ENCODE results near the gene KIAA0930.

KIAA0930 gene

DNA sequence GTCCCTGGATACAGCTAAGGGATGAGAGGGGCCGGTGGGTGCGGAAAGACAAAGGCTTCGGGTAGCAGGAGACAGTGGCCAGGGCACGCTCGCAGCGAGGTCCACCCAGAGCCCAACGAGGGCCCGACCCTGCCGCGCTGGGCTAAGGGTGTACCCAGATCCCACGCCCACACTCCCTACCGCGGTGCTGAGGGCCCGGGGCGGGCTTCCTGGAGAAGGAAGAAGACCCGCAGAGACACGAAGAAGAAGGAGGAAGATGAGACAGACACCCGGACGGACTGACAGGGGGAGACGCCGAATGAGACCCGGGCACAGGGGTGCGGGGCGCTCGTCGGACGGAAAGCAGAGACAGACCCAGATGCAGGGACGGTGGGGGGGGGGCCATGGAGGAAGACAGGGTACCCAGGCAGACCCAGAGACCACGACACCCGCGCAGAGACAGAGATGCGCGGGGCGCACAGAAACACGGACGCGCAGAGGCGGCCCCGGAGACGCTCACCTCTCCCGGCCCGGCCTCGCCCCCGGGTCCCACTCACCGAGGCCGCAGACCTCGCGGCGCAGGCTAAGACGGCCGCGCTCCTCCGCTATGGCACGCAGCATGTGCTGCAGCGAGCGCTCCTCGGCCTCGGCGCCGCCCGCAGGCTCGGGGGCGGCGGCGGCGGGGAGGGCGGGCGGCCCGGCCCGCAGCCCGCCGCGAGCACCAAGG is 437 bp downstream of the KIAA0930 start:
- peaks cover 5% of the 10 kb centered on the region for H3K4me1 ChIP-seq (ENCODE audit: control insufficient read depth, low read depth, low read length)
- peaks cover 5% of the 10 kb centered on the region for H3K79me1 ChIP-seq (ENCODE audit: low read length)
- no peaks in the 10 kb centered on the region for H3K79me2 ChIP-seq (ENCODE audit: control insufficient read depth, insufficient read depth, low read length)
- H3K23ac ChIP-seq (ENCODE audit: low read length): peak overlapping the region; percentile 66
- H3K56ac ChIP-seq (ENCODE audit: low read length): peak overlapping the region; percentile 82
- H2BK15ac ChIP-seq (replicated peaks; ENCODE audit: low read depth): no peak overlapping the region
- H3K4me2 ChIP-seq (ENCODE audit: low read length): peak overlapping the region; percentile 89
- DNase-seq: peak; percentile 34
- H3K4me3 ChIP-seq (ENCODE audit: low read length): peak overlapping the region; percentile 50
- H4K8ac ChIP-seq (ENCODE audit: low read depth, low read length): no peak overlapping the region
- H3K27ac ChIP-seq (ENCODE audit: low read depth, low read length): no peak overlapping the region
- peak overlapping the region; percentile 76 for H3K9ac ChIP-seq (ENCODE audit: low read length)
- no peak overlapping the region for H2BK120ac ChIP-seq (ENCODE audit: low read depth, low read length)
- H2BK5ac ChIP-seq (ENCODE audit: low read length): no peak overlapping the region
- peak overlapping the region; percentile 16 for H3K18ac ChIP-seq (ENCODE audit: low read length)
- H3K27me3 ChIP-seq (ENCODE audit: insufficient read depth, low read length, poor library complexity): no peaks in the 10 kb centered on the region
- no CpG with 5 or more reads among the region's 73 CpGs for WGBS (ENCODE audit: extremely low coverage, insufficient coverage, low lambda C conversion rate)
- H3K36me3 ChIP-seq (ENCODE audit: control insufficient read depth, insufficient read depth, low read length): peaks cover 2% of the 10 kb centered on the region
- H4K5ac ChIP-seq (ENCODE audit: low read length): no peak overlapping the region
- H2AK5ac ChIP-seq (ENCODE audit: low read length): no peak overlapping the region
- no peak overlapping the region for H3K4ac ChIP-seq (ENCODE audit: low read depth, low read length)

DNA sequence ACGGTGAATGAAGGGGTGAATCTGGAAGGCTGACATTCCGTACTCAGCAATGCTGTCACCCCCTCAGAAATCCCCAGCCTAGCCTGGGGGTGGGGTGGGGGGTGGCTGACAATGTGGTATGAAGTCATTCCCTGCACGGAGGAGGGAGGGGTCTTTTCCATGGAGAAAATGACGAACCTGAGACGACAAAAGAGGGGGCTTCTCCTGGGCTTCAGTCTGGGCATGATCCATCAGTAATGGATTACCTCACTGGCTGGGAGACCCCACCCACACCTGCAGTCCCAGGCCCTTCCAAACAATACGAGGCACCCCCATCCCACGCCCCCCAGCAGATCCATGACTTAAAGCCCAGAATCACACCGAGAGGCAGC is 1.0 kb downstream of the KIAA0930 start:
- H3K4me3 ChIP-seq (ENCODE audit: low read length): peak overlapping the region; percentile 50

DNA sequence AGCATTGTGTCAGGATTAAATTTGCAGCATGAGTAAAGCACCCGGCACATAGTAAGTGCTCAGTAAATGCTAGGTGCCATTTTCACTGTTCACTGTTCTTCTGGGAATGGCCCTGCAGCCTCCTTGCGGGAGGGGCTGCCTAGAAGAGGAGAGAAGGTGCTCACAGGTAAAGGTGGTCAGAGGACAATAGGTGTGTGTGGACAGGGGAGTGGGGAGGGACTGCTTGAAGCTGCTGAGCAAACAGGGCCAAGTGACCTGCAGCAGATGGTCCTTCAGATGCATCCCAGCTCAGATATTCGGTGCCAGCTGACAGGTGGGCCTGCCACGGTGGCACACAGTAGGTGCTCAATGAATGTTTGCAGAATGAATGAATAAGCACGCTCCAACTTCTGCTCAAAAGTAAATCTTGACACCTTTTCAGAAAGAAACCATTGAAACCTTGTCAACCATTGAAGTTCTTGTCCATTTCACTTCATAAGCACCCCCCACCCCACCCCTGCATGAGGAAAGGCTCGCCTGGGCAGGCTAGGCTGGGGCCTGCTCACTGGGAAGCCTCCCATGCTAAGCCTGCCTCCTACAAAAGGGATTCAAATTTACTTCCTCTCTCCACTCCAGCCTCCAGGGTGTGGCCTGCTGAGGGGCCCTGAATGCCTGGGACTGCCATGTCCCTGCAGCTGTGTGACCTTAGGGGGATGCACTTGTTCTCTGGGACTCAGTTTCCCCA is 1.6 kb downstream of the KIAA0930 start:
- H3K9ac ChIP-seq (ENCODE audit: low read length): no peak overlapping the region
- H3K27me3 ChIP-seq (ENCODE audit: insufficient read depth, low read length, poor library complexity): no peaks in the 10 kb centered on the region
- H3K4ac ChIP-seq (ENCODE audit: low read depth, low read length): no peak overlapping the region
- H4K8ac ChIP-seq (ENCODE audit: low read depth, low read length): no peak overlapping the region
- H3K56ac ChIP-seq (ENCODE audit: low read length): peak overlapping the region; percentile 52
- no CpG with 5 or more reads among the region's 6 CpGs for WGBS (ENCODE audit: extremely low coverage, insufficient coverage, low lambda C conversion rate)
- H3K4me1 ChIP-seq (ENCODE audit: control insufficient read depth, low read depth, low read length): peaks cover 5% of the 10 kb centered on the region
- peaks cover 2% of the 10 kb centered on the region for H3K36me3 ChIP-seq (ENCODE audit: control insufficient read depth, insufficient read depth, low read length)
- peaks cover 8% of the 10 kb centered on the region for H3K79me1 ChIP-seq (ENCODE audit: low read length)
- no peak overlapping the region for H3K18ac ChIP-seq (ENCODE audit: low read length)
- no peak overlapping the region for H3K23ac ChIP-seq (ENCODE audit: low read length)
- no peak overlapping the region for H2BK120ac ChIP-seq (ENCODE audit: low read depth, low read length)
- H4K5ac ChIP-seq (ENCODE audit: low read length): no peak overlapping the region
- no peaks in the 10 kb centered on the region for H3K79me2 ChIP-seq (ENCODE audit: control insufficient read depth, insufficient read depth, low read length)
- H3K4me3 ChIP-seq (ENCODE audit: low read length): no peak overlapping the region
- no peak overlapping the region for H2AK5ac ChIP-seq (ENCODE audit: low read length)
- peak; percentile 31 for DNase-seq
- H3K27ac ChIP-seq (ENCODE audit: low read depth, low read length): no peak overlapping the region
- H2BK15ac ChIP-seq (replicated peaks; ENCODE audit: low read depth): no peak overlapping the region
- no peak overlapping the region for H2BK5ac ChIP-seq (ENCODE audit: low read length)
- peak overlapping the region; percentile 89 for H3K4me2 ChIP-seq (ENCODE audit: low read length)

More for the DNA sequence above, 1.0 kb downstream of the KIAA0930 start:
- Histone ChIP-seq H2BK5ac (ENCODE audit: low read length) (no peak overlapping the region), H3K36me3 (ENCODE audit: control insufficient read depth, insufficient read depth, low read length) (peaks cover 2% of the 10 kb centered on the region), H4K8ac (ENCODE audit: low read depth, low read length) (no peak overlapping the region), H3K4ac (ENCODE audit: low read depth, low read length) (no peak overlapping the region), H2BK120ac (ENCODE audit: low read depth, low read length) (no peak overlapping the region), H4K5ac (ENCODE audit: low read length) (no peak overlapping the region), H3K27ac (ENCODE audit: low read depth, low read length) (no peak overlapping the region), H3K27me3 (ENCODE audit: insufficient read depth, low read length, poor library complexity) (no peaks in the 10 kb centered on the region), H3K79me2 (ENCODE audit: control insufficient read depth, insufficient read depth, low read length) (no peaks in the 10 kb centered on the region), H3K9ac (ENCODE audit: low read length) (peak overlapping the region; percentile 76), H2BK15ac (replicated peaks; ENCODE audit: low read depth) (no peak overlapping the region), H3K79me1 (ENCODE audit: low read length) (peaks cover 5% of the 10 kb centered on the region), H2AK5ac (ENCODE audit: low read length) (no peak overlapping the region), H3K4me2 (ENCODE audit: low read length) (peak overlapping the region; percentile 89), H3K4me1 (ENCODE audit: control insufficient read depth, low read depth, low read length) (peaks cover 5% of the 10 kb centered on the region), H3K56ac (ENCODE audit: low read length) (peak overlapping the region; percentile 82), H3K18ac (ENCODE audit: low read length) (no peak overlapping the region), H3K23ac (ENCODE audit: low read length) (peak overlapping the region; percentile 66)
- DNase-seq: peak; percentile 41
- no CpG with 5 or more reads among the region's 8 CpGs for WGBS (ENCODE audit: extremely low coverage, insufficient coverage, low lambda C conversion rate)

DNA sequence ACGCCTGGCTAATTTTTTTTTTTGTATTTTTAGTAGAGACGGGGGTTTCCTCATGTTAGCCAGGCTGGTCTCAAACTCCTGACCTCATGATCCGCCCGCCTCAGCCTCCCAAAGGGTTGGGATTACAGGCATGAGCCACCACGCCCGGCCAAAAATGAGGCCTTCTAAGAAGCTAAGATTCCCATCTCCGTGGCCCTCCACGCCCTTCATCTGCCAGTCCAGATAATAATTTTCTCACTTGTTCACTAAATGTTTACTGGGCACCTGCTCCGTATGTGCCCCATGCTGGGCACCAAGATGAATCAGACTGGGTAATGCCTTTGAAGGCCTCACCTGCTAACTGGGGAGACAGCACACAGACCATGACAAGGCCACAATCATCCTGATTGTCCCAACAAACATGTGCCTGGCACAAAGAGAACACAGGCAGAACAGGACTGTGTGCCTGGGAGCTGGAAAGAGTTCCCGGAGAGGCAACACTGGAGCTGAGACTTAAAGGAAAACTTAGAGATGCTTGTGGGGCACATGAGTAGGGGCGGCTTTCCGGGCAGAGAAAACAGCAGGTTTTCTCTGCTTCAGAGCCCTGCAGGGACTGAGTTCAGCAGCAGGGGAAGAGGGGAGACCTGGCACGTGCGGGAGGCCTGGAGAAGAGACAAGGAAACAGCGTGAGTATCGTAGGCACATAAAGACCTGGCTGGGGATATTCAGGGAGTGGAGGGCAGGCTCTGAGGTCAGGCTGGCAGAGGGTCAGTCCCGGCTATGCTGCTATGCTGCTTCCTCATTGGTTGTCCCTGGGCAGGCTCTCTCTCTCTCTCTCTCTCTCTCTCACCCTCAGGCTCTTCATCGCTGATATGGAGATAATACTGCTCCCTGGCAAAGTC is 2.4 kb downstream of the KIAA0930 start:
- no peak overlapping the region for H3K56ac ChIP-seq (ENCODE audit: low read length)
- no peak overlapping the region for H3K4ac ChIP-seq (ENCODE audit: low read depth, low read length)
- no peak overlapping the region for H2BK15ac ChIP-seq (replicated peaks; ENCODE audit: low read depth)
- H3K79me2 ChIP-seq (ENCODE audit: control insufficient read depth, insufficient read depth, low read length): no peaks in the 10 kb centered on the region
- H3K4me1 ChIP-seq (ENCODE audit: control insufficient read depth, low read depth, low read length): peaks cover 5% of the 10 kb centered on the region
- DNase-seq: peak; percentile 16
- peaks cover 2% of the 10 kb centered on the region for H3K36me3 ChIP-seq (ENCODE audit: control insufficient read depth, insufficient read depth, low read length)
- H3K9ac ChIP-seq (ENCODE audit: low read length): no peak overlapping the region
- no peak overlapping the region for H3K4me3 ChIP-seq (ENCODE audit: low read length)
- H3K23ac ChIP-seq (ENCODE audit: low read length): no peak overlapping the region
- no peak overlapping the region for H2BK120ac ChIP-seq (ENCODE audit: low read depth, low read length)
- H3K27me3 ChIP-seq (ENCODE audit: insufficient read depth, low read length, poor library complexity): no peaks in the 10 kb centered on the region
- H3K18ac ChIP-seq (ENCODE audit: low read length): no peak overlapping the region
- WGBS (ENCODE audit: extremely low coverage, insufficient coverage, low lambda C conversion rate): no CpG with 5 or more reads among the region's 18 CpGs
- no peak overlapping the region for H2BK5ac ChIP-seq (ENCODE audit: low read length)
- H3K79me1 ChIP-seq (ENCODE audit: low read length): peaks cover 8% of the 10 kb centered on the region
- H3K4me2 ChIP-seq (ENCODE audit: low read length): no peak overlapping the region
- no peak overlapping the region for H4K5ac ChIP-seq (ENCODE audit: low read length)
- no peak overlapping the region for H4K8ac ChIP-seq (ENCODE audit: low read depth, low read length)
- no peak overlapping the region for H3K27ac ChIP-seq (ENCODE audit: low read depth, low read length)
- no peak overlapping the region for H2AK5ac ChIP-seq (ENCODE audit: low read length)

DNA sequence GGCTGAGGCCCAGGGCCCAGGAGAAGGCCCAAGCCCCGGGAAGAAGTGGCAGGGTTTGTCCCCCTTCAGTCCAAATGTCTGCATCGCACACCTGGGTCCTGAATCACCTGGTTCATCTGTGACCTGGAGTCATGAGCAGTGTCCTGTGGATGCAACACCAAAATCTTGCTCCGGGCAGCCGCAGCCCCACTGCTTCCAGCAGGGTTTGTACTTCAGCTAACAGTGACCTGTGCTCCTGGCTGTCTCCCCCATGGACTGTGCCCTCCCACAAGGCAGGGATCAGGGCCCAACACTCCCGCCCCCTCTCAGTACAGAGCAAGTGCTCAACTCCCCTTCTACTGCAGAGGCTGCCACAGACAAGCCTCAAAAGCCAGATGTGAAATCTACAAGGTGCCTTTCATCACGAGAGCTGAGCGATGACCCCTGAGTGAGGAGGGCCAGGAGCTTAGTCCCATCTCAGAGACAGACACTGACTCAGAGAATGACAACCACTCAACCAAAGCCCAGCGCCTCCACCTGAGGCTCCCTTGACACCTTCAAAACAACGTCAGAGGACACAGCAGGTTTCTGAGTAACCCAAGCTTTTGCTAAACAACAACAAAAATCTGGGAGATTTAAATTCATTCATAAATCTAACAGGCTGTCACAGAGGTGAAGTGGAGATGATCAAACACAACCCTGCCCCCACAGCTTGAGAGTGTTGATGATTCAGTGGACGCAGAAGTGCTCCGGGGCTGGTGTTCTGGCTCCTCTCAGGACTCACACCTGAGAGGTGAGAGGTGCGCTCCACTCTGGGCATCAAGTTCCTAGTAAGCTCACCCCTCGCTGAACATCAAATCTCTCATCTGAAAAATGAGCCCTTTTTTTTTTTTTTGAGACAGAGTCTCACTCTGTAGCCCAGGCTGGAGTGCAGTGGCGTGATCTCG is 3.4 kb downstream of the KIAA0930 start:
- H3K4me1 ChIP-seq (ENCODE audit: control insufficient read depth, low read depth, low read length): peaks cover 5% of the 10 kb centered on the region
- no peak overlapping the region for H2AK5ac ChIP-seq (ENCODE audit: low read length)
- no peak overlapping the region for H3K4me3 ChIP-seq (ENCODE audit: low read length)
- no CpG with 5 or more reads among the region's 15 CpGs for WGBS (ENCODE audit: extremely low coverage, insufficient coverage, low lambda C conversion rate)
- H2BK5ac ChIP-seq (ENCODE audit: low read length): no peak overlapping the region
- no peak overlapping the region for H3K27ac ChIP-seq (ENCODE audit: low read depth, low read length)
- H3K56ac ChIP-seq (ENCODE audit: low read length): no peak overlapping the region
- no peak overlapping the region for H4K5ac ChIP-seq (ENCODE audit: low read length)
- H3K27me3 ChIP-seq (ENCODE audit: insufficient read depth, low read length, poor library complexity): no peaks in the 10 kb centered on the region
- no peaks in the 10 kb centered on the region for H3K79me2 ChIP-seq (ENCODE audit: control insufficient read depth, insufficient read depth, low read length)
- no peak overlapping the region for H2BK120ac ChIP-seq (ENCODE audit: low read depth, low read length)
- H3K4me2 ChIP-seq (ENCODE audit: low read length): no peak overlapping the region
- H3K4ac ChIP-seq (ENCODE audit: low read depth, low read length): no peak overlapping the region
- no peak overlapping the region for H4K8ac ChIP-seq (ENCODE audit: low read depth, low read length)
- peaks cover 8% of the 10 kb centered on the region for H3K79me1 ChIP-seq (ENCODE audit: low read length)
- H2BK15ac ChIP-seq (replicated peaks; ENCODE audit: low read depth): no peak overlapping the region
- H3K36me3 ChIP-seq (ENCODE audit: control insufficient read depth, insufficient read depth, low read length): peaks cover 2% of the 10 kb centered on the region
- no peak overlapping the region for H3K23ac ChIP-seq (ENCODE audit: low read length)
- H3K18ac ChIP-seq (ENCODE audit: low read length): no peak overlapping the region
- H3K9ac ChIP-seq (ENCODE audit: low read length): no peak overlapping the region
- DNase-seq: no peak

Measured in mesendoderm (in vitro differentiated cells).